GM19238 (cell line): ENCODE data around the gene EHMT1.

Experiments
- DNase-seq: peaks from one replicate; pipeline ENCODE4 v3.0.0; 2011; ENCODE audit warnings: low spot score; ENCODE audit not compliant: insufficient read length

Gene EHMT1

DNA sequence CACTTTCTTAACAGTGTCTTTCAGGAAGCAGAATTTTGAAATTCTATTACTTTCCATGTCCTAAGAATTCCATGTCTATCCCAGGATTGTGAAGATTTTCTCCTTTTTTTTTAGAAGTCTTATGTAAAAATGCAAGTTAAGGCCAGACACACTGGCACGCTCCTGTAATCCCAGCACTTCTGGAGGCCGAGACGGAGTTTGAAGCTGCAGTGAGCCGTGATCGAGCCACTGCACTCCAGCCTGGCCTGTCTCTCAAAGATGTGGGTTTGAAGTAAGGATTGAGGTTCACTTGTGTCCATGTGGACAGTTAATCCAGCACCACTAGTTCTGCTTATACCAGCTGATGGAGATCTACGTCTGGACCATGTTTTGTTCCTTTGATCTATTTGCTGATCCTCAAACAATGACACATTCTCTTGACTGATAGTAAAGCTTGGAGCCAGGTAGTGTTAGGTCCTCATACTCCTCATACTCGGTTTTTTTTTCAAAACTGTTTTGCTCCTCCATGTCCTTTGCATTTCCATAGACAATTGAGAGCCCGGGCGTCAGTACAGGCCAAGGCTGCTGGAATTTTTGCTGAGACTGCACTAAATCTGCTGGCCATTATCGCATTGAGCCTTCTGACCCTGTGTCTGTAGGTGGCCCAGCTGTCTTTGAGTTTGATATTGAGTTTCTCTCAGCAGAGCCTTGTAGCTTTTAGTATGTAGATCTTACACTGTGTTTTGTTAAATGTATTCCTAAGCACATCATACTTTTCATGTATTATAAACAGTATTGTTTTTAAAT, 205.4 kb downstream of the EHMT1 start:
- no peak for DNase-seq

DNA sequence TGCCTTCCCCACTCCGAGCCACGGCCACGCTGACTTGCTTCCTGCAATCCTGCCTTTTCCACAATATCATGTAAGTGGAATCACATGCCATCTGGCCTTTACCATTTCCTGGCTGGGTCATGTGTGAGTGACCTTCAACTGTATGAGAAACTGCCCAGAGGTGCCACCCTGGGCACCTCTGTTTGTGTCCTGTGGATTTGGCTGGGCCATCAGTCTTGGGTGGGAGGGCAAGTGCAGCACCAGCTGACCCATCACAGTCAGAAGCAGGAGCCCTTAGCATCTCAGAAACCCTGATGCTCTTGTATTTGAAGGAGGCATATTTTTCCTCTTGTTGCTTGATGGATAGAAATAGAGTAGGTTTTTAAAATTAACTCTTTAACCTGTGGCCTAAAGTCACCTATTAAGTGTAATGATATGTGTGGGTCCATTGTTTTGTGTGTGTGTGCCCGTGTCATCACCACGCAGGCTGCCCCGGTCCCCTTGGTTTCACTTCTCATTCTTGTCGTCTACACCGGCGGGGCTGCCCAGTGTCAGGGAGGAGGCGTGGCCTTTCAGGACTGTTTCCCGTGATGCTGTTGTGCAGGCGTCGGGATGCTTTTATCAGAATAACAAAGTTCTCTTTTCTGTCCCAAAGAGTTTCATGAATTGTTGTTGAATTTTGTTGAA, 206.7 kb downstream of the EHMT1 start:
- peak; percentile 54 for DNase-seq

DNA sequence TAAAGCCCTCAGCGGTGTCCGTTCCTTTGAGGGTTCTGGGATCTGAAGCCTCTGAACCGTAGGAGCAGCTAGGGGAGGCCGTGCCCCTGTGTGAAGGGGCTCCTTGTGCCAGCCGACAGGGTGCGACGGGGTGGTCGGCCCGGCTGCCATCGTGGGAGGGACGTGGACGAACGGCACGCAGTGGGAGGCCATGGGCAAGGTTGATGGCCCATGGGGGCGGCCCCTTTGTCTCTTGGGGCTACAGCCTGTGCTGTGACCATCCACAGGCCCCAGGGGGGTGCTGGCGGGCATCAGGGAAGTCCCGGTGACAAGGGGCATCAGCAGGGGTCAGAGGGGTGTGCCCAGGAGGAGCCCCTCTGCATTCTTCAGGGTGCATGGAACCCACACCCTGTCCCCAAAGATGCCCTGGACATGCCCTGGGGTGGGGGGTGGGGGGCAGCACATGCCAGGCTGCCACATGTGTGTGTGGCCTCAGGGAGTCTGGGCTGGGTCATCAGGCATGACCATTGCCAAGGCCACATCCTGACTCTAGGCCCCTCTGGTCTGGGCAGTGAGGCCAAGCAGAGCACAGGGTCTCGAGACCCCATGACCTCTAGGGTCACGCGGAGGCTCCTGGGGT, 209.2 kb downstream of the EHMT1 start:
- DNase-seq = no peak

DNA sequence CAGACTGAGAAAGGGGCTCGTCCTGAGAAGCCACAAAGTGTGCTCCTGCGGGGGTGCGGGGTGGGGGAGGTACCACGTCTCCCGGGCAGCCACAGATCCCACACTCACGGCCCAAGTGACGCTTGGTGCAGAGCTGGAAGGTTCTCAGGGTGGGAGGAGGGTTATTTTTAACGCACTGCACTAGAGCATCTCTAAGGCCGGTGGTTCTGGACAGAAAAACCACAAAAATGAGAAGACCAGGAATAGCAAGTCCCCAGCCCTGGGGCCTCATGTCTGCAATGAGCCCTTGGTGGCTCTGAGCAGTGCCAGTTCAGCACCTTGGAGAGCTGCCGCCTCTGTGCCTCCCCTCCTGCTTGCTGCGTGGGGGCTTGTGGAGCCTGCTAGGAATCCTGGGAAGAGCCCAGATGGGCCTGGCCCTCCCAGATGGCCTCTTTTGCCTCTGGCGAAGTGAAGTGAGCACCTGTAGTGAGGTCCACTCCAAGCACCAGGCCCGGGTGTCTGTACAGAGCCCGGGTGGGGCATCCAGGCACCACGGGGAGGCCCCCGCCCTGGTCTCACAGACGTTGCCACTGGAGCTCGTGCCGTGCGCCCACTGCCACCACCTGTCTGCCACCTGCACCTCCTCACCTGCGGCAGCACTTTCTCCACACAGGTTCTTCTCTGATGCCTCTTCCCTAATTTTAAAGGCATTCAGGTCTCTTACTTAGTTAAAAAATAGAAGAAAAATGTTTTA, 209.9 kb downstream of the EHMT1 start:
- no peak for DNase-seq

GRCh38 chr9:137829260-137829996, 210.6 kb downstream of the EHMT1 start:
- no peak for DNase-seq

- DNase-seq = no peak
These were observed 213.4 kb downstream of the EHMT1 start for GRCh38 chr9:137832191-137832700.

DNA sequence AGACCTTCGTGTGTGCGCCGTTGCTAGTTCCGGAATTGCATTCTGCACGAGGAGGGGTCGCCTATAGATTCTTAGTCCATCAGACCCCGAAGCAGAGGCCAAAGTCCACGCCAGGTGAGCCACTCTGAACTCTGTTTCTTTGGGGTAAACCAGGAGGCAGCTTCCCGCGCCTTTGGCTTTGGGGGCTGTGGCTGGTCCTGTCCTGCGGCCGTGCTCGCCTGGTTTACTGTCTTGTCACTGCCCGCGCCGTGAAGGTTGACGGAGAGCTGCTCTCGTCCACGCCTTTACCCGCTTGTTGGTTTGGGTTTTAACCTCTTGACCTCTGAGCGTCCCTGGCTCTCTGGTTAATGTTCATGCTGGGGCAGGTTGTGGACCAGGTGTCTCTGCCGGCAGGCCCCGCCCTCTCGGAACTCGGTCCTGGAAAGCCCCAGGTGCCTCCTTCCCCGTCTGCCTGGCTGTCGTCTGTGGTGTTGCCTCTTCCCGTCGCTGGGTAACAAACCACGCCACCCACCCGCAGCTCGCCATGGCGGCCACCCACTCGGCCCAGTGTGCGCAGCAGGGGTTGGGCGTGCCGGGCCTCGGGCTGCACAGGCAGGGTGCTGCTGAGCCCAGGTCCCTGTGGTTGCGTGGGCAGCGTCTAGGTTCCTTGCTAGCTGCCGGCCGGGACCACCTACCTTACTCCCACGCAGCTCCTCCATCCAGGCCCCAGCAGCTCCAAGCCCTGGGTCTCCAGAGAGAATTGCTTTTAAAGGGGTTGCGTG, 214.2 kb downstream of the EHMT1 start:
- no peak for DNase-seq

GRCh38 chr9:137833721-137834613, 215.2 kb downstream of the EHMT1 start:
- no peak for DNase-seq

DNA sequence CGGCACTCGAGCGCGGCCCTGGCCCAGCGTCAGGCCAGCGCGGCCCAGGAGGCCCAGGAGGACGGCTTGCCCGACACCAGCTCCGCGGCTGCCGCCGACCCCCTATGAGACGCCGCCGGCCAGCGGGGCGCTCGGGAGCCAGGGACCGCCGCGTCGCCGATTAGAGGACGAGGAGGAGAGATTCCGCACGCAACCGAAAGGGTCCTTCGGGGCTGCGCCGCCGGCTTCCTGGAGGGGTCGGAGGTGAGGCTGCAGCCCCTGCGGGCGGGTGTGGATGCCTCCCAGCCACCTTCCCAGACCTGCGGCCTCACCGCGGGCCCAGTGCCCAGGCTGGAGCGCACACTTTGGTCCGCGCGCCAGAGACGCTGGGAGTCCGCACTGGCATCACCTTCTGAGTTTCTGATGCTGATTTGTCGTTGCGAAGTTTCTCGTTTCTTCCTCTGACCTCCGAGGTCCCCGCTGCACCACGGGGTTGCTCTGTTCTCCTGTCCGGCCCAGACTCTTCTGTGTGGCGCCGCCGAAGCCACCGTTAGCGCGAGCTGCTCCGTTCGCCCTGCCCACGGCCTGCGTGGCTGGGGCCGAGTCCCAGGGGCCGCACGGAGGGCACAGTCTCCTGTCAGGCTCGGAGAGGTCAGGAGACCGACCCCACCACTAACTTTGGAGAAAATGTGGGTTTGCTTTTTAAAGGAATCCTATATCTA, 216.2 kb downstream of the EHMT1 start:
- no peak for DNase-seq

- DNase-seq = no peak
These were observed 217.5 kb downstream of the EHMT1 start for GRCh38 chr9:137836151-137836830.

DNA sequence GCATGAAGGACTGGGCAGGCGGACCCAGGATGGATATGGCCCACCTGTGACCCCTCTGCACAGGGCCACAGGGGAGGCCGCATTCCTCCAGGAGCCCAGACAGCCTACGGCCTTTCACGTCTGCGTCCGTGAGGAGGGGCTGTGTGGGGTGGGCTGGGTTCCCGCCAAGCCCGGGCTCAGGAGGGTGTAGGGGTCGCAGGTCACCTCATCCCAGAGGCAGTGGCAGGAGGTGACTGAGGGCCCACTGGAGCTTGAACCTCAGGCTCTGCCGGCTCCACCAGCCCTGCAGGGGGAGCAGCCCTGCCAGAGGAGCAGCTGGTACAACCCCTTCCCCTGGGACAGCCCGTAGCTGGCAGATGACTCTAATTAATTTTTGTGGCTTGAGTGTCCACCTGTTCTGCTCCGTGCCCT, 218.0 kb downstream of the EHMT1 start:
- DNase-seq = no peak

- DNase-seq = no peak
These were observed 218.8 kb downstream of the EHMT1 start for GRCh38 chr9:137837345-137838278.

DNA sequence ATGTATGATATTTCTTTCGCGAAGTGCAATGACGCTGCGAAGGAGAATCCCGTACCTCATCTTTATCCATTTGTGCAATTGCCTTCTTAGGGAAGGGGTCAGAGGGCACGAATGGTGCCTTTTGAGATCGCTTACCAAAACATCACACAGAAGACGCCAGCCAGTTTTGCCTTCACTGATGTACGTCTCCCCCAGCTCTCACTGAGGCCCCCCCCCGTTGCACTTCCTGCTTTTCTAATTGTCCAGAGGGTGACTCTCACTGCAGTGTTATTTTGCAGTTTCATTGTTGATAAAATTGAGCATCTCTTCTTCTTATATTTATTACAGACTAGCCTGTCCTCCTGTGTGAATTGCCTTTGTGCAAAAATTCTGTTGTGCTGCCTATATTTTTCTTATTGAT, 219.8 kb downstream of the EHMT1 start:
- DNase-seq = no peak

DNA sequence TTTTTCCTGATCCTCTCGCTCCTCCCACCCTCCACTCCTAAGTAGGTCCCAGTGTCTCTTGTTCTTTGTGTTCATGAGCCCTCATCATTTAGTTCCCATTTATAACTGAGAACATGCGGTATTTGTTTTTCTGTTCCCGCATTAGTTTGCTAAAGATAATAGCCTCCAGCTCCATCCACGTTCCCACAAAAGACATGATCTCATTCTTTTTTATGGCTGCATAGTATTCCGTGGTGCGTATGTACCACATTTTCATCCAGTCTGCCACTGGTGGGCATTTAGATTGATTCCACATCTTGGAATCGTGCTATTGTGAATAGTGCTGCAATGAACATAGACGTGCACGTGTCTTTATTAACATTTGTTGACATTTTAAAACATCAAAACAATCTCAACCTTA, 224.6 kb downstream of the EHMT1 start:
- DNase-seq = no peak

DNA sequence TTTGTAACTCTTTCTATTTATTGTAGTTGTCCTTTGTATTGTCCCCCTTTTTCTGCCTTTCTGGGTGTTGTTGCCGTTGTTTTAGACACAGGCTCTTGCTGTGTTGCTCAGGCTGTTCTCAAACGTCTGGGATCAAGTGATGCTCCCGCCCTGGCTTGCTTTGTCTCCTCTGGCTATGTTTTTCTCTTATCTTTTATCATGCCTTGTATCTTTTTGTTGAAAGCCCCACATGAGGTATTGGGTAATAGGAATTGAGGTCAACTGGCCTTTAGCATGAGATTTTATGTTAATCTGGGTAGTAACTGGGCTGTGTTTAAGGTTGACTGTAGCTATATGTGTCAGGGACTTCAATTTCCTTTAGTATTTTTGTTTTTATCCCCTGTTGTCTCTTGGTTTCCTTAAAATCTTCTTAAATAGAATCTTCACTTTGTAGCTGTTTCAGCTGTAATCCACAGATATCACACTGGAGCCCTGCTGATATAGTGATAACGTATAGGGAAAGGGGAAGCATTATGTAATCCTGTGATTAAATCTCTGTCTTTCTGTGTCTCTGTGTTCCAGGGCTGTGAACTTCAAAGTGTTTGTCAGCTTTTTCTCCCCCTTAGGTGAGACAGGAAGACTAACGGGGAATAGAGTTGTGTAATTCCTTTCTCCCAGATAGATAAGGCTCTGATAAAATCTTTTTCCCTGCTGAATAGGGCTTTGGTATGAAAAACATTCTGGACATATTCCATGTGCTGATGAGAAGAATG, 232.9 kb downstream of the EHMT1 start:
- no peak for DNase-seq

GRCh38 chr9:137853392-137853995, 234.7 kb downstream of the EHMT1 start:
- DNase-seq = no peak
